ENCODE results near the gene KLF16.

Gene KLF16

DNA sequence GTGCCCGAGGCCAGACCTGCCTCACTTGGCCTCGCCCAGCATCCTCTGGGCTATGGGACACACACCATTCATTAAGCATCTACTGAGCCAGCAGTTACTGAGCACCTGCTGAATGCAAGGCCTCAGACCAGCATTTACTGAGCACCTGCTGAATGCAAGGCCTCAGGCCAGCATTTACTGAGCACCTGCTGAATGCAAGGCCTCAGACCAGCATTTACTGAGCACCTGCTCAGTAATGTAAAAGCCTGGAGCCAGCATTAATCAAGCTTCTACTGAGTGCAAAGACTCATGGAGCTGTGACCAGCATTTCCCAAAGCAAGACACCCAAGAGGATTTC lies 55.0 kb downstream of the KLF16 start:
- Mint-ChIP-seq H3K4me3 (no peak overlapping the region), H3K4me1 (peaks cover 24% of the 10 kb centered on the region), H3K27ac (no peak overlapping the region), H3K9me3 (no peaks in the 10 kb centered on the region), H3K27me3 (peaks cover 10% of the 10 kb centered on the region)
- no peak for ATAC-seq
- DNase-seq, result no peak

DNA sequence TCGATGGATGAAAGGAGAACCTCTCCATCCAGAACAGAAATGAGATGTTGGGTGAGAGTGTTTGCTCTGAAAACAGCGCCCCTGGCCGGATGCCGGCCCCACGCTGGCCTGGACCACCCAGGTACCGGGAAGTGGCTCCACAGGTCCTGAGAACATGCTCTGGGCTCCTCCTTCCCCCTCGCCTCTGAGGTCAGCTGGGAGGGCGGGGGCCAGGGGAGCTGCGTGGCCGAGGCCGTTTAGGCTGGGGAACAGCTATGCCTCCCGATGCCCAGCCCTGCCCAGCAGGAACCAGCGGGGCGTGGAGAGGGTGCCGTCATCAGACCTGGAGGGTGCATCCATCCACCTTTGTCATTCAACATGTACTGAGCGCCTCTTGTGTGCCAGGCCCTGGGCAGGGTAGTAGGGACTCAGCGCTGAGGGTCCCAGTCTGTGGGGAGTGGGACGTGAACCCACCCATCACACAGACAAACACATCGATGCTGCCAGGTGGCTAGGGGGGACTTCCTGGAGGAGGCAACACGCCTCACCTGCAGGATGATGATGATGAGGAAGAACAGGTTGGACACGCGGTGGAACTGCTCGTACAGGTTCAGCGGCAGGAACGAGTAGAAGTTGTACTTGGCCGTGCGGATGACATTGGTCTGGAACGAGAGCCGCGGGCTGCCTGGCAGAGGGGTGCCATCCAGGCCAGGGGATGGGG lies 55.5 kb downstream of the KLF16 start:
- H3K27me3 Mint-ChIP-seq, result peaks cover 10% of the 10 kb centered on the region
- peaks cover 19% of the 10 kb centered on the region for H3K4me1 Mint-ChIP-seq
- no peak overlapping the region for H3K27ac Mint-ChIP-seq
- ATAC-seq, result no peak
- H3K4me3 Mint-ChIP-seq, result no peak overlapping the region
- H3K9me3 Mint-ChIP-seq, result no peaks in the 10 kb centered on the region
- DNase-seq, result no peak

DNA sequence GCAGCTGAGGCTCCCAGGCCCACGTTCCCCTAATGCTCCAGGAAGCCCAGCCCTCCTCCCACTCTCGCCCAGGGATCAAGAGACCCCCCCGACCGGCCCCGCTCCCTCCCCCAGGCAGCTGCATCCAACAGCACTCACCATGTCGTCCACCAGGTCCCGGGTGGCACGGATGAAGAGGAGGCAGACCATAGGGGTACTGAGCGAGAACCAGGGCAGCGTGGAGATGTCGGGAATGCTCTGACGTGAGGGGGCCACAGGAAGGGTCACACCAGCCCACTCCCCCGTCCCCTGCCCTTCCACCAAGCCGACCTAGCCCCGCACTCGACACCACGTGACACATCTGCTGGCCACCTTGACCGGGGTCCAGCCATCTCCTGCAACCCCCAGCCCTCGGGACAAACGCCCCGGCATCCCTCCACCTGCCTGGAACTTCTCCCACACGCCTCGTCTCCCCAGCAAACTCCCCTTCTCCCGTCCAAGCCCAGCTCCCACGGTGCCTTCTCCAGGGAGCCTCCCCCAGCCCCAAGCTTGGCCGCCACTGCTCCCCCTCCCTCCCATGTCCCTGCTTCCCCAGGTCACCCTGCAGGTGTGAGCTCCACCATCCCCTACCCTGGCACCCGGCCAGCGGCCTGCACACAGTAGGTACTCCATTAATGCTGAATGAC lies 56.2 kb downstream of the KLF16 start:
- Mint-ChIP-seq H3K9me3 (no peaks in the 10 kb centered on the region), H3K4me1 (peaks cover 13% of the 10 kb centered on the region), H3K27me3 (peaks cover 10% of the 10 kb centered on the region), H3K4me3 (no peak overlapping the region), H3K27ac (no peak overlapping the region)
- ATAC-seq, result no peak
- DNase-seq, result no peak

DNA sequence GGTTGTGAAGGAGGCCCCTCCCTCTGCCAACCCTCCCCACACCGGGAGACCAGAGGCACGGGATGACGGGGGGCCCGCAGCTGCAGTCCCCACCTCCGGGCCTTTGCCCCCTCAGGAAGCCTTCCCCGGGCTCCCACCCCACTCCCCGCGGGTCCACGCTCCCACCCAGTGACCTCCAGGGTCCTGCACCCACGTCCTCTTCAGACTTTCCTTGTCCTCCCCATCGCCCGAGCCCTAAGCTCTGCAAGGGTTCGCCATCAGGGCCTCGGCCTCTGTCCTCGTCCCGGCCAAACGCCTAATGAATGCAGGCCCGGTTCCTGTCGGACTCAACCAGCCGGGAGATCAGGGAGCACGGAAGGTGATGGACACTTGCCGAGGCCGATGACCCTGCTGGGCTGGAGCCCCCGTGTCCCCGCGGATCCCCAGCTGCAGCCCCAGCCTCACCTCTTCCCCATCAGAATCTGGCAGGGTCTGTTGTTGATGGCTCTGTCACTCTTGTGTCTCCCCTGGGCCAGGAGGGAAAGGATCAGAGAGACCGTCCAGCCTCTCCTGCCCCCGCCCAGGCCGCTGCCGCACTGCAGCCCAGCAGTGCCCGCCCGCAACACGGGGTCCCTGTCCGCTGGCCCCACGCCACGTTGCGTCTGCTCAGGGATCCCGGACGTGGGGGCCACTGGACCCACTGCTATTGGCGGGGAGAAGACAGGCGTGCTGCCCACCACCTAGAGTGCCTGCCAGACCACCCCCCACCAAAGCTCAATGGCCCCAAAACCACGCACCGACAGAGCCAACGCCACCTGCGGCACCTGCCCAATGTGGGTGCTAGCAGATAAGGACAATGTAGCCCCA lies 57.0 kb downstream of the KLF16 start:
- Mint-ChIP-seq H3K4me3 (no peak overlapping the region), H3K4me1 (peaks cover 8% of the 10 kb centered on the region), H3K27me3 (peaks cover 10% of the 10 kb centered on the region), H3K27ac (no peak overlapping the region), H3K9me3 (no peaks in the 10 kb centered on the region)
- ATAC-seq (no peak), DNase-seq (no peak)

DNA sequence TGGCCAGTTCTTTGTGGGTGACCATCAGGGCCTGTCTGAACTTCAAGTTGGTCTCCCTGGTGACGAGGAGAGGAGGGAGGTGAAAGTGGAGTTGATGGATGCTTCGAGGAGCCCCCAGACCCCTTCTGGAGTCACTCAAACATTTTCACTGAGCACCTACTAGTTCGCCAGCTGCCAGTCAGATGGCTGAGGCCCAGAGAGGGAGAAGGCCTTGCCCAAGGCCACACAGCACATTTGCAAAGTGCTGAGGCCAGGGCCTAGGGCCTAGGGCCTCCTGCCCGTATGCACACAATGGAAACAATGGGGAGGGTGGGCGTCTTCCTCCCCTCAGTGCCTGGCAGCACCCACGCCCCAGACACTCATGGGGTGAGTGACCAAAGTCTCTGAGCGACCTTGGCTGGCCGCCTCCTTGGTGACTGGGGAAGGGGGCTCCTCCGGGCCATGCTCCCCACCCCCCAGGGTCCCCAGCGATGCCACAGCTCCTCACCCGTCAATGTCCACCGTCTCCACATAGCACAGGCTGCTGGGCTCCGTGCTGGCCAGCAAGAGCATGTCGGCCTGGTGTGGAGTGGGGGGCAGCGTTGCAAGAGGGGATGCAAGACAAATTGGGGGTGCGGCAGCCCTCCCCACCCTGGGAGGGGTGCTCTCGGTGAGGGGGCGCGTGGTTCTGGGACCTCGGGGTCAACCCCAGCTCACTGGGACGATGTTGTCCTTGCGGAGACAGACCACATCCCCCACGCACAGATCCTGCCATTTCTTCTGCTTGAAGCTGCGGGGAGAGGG lies 57.8 kb downstream of the KLF16 start:
- no peaks in the 10 kb centered on the region for H3K4me1 Mint-ChIP-seq
- no peaks in the 10 kb centered on the region for H3K9me3 Mint-ChIP-seq
- ATAC-seq (no peak), DNase-seq (no peak)
- no peak overlapping the region for H3K27ac Mint-ChIP-seq
- H3K27me3 Mint-ChIP-seq, result peaks cover 2% of the 10 kb centered on the region
- no peak overlapping the region for H3K4me3 Mint-ChIP-seq

DNA sequence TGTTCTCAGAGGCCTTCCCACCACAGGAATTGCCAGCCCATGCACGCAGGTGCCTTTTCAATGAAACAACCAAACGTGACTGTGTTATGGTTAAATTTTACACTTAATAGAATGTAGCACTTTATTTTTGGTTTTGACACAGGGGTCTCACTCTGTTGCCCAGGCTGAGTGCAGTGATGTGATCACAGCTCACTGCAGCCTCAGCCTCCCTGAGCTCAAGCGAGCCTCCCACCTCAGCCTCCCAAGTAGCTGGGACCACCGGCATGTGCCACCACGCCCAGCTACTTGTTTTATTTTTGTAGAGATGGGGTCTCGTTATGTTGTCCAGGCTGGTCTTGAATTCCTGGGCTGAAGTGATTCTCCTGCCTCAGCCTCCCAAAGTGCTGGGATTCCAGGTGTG lies 58.5 kb downstream of the KLF16 start:
- Mint-ChIP-seq H3K27ac (no peak overlapping the region), H3K4me3 (no peak overlapping the region), H3K27me3 (no peaks in the 10 kb centered on the region), H3K9me3 (no peaks in the 10 kb centered on the region), H3K4me1 (no peaks in the 10 kb centered on the region)
- DNase-seq, result no peak
- no peak for ATAC-seq

All from stimulated activated naive CD8-positive, alpha-beta T cell treated with anti-CD3 and anti-CD28 coated beads, Interleukin-15, amount 100 ng/mL, for 72 hours (primary cell).